GM19239 (cell line): ENCODE data around the gene UBTF.

Source experiments
- DNase-seq: peaks from one replicate; pipeline ENCODE4 v3.0.0; 2011; ENCODE audit warnings: low spot score; ENCODE audit not compliant: insufficient read length
- FAIRE-seq: peaks from 2 replicates; lab custom pipeline; 2011; peaks lifted over from hg19 to GRCh38; lab: Jason Lieb, UNC

Gene UBTF

GRCh38 chr17:44219616-44220212 lies at the start of gene UBTF:
UBTF (minus strand) TSS chr17:44219675; CDS start chr17:44218229, 1,446 bp downstream.
- FAIRE-seq (no peak), DNase-seq (no peak)

- DNase-seq (no peak), FAIRE-seq (no peak)
These were observed 49.4 kb upstream of the UBTF start for GRCh38 chr17:44268709-44269534.

- DNase-seq (no peak), FAIRE-seq (no peak)
These were observed 48.5 kb upstream of the UBTF start, which contains the start of gene SLC4A1 for GRCh38 chr17:44267818-44268490. SLC4A1 (minus strand) TSS chr17:44268135; CDS start chr17:44262866, 5,269 bp downstream.

GRCh38 chr17:44267165-44267455 lies 47.6 kb upstream of the UBTF start:
- FAIRE-seq (no peak), DNase-seq (no peak)

- DNase-seq (no peak), FAIRE-seq (no peak)
These were observed 47.1 kb upstream of the UBTF start for GRCh38 chr17:44266402-44267164.

- FAIRE-seq, result no peak
- DNase-seq, result no peak
These were observed 43.9 kb upstream of the UBTF start for GRCh38 chr17:44263345-44263902.

- no peak for DNase-seq
- no peak for FAIRE-seq
These were observed 43.3 kb upstream of the UBTF start for GRCh38 chr17:44262654-44263225.

- FAIRE-seq (no peak), DNase-seq (no peak)
These were observed 40.8 kb upstream of the UBTF start for GRCh38 chr17:44260296-44260695.

GRCh38 chr17:44258811-44259351 lies 39.4 kb upstream of the UBTF start:
- DNase-seq, result no peak
- FAIRE-seq, result no peak

GRCh38 chr17:44257815-44258760 lies 38.6 kb upstream of the UBTF start:
- no peak for FAIRE-seq
- no peak for DNase-seq

- no peak for DNase-seq
- no peak for FAIRE-seq
These were observed 37.2 kb upstream of the UBTF start for GRCh38 chr17:44256671-44257070.

- FAIRE-seq (no peak), DNase-seq (no peak)
These were observed 36.4 kb upstream of the UBTF start for GRCh38 chr17:44255915-44256314.

- no peak for FAIRE-seq
- no peak for DNase-seq
These were observed 35.1 kb upstream of the UBTF start for GRCh38 chr17:44254361-44255095.

GRCh38 chr17:44253006-44253405 lies 33.5 kb upstream of the UBTF start:
- FAIRE-seq (no peak), DNase-seq (no peak)

GRCh38 chr17:44251062-44251461 lies 31.6 kb upstream of the UBTF start:
- DNase-seq (no peak), FAIRE-seq (no peak)

- FAIRE-seq, result no peak
- DNase-seq, result no peak
These were observed 30.2 kb upstream of the UBTF start for GRCh38 chr17:44249501-44250246.
